NCI-H2227 (cell line): ENCODE results near the gene DGKB.
A peak's percentile ranks its signal among the peaks of the same experiment; 100 is the strongest.

Experiments used
- DNase-seq: peaks from one replicate; lab custom pipeline; 2025; ENCODE audit not compliant: unreplicated experiment; lab: John Stamatoyannopoulos, UW

Gene DGKB

GRCh38 chr7:14236834-14237233, 665.7 kb downstream of the DGKB start:
- no peak for DNase-seq

- no peak for DNase-seq
Observed at GRCh38 chr7:14235056-14235455, 667.5 kb downstream of the DGKB start.

GRCh38 chr7:14233868-14234369, 668.6 kb downstream of the DGKB start:
- no peak for DNase-seq

- peak; percentile 8 for DNase-seq
Observed at GRCh38 chr7:14233076-14233867, 669.3 kb downstream of the DGKB start.

DNA sequence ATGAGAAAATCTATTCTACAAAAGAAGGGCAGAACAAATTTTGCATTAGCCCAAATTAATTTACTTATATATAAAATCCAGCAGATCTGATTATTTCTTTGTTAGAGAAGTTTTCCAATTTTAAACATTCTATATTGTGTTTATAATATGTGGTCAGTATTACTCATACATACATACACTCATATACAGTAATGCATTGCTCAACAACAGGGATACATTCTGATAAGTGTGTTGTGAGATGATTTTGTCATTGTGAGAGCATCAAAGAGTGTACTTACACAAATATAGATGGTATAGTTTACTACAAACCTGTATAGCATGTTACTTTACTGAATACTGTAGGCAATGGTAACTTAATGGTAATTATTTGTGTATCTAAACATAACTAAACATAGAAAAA, 673.5 kb downstream of the DGKB start:
- no peak for DNase-seq

DNA sequence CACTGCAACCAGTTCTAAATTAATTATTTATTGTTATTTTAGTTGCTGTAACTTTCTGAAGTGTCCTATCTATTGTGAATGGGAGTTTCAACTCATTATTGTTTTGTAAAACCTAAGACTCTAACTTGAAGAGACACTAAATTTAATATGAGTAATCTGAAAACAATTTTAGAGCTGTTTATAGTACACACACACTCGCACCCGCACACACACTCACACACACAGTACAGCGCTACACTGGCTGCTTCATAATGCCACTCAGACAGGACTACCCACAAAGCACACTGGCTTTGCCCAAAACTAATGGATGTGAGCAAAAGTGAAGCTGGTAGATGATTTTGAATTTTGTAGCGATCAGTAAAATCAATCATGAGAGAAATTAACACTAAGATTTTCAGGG, 674.2 kb downstream of the DGKB start:
- no peak for DNase-seq

DNA sequence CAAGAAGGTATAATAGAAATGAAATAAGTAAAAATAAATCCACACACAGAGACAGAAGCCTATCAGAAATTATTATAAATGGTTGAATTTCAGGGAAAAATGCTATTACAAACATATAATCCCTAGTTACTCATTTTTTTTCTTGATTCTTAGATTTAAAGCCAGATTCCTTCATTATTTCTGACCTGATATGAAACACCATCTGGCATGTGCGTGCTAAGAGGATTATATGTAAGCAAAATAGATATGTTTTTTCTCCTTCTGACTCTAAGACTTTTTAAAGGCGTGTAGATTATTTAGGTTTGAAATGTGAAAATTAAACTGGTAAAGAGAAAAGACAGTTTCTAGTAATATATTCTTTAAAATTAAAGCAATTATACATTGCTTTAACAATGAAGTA, 676.4 kb downstream of the DGKB start:
- no peak for DNase-seq

- no peak for DNase-seq
Observed at GRCh38 chr7:14219125-14219524, 683.4 kb downstream of the DGKB start.

- DNase-seq = no peak
Observed at GRCh38 chr7:14218338-14218737, 684.2 kb downstream of the DGKB start.

GRCh38 chr7:14209896-14210484, 692.6 kb downstream of the DGKB start:
- DNase-seq = no peak

DNA sequence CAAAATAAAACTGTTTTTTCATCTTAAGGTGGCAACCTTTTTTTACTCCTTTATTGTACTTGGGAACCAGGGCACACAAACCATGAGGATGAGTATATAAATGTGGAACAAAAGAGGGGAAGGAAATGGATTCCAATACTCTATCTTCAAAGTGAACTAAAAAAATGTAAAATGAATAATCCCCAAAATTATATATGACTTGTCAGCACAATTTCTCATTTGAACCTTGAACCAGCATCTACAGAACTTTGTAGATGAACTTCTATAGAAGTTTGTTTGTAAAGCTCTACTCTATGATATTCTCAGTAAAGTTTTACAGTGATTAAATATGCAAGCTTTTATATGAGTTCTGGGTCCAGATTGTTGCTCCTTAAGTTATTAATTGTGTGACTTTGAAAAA, 694.8 kb downstream of the DGKB start:
- DNase-seq = no peak

- no peak for DNase-seq
Observed at GRCh38 chr7:14207138-14207537, 695.4 kb downstream of the DGKB start.

- no peak for DNase-seq
Observed at GRCh38 chr7:14206121-14206520, 696.4 kb downstream of the DGKB start.

GRCh38 chr7:14201353-14201752, 701.2 kb downstream of the DGKB start:
- no peak for DNase-seq

DNA sequence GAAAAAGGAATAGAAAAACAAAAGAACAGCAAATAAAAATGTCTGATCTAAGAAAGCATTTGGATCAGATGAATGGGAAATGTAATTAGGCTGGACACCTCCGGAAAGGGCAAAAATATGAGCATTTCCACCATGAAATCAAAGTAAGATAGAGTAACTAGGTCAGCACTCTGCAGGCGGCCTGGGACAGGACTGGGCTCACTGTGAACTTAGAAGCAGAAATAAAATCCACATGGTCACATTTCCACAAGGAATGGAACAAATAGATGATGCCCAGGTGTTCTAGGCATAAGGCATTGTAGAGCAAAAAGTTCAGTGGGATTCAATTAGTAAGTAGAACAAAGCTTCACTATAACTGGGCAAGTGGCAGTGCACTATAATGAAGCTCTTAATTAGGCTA, 703.2 kb downstream of the DGKB start:
- no peak for DNase-seq

DNA sequence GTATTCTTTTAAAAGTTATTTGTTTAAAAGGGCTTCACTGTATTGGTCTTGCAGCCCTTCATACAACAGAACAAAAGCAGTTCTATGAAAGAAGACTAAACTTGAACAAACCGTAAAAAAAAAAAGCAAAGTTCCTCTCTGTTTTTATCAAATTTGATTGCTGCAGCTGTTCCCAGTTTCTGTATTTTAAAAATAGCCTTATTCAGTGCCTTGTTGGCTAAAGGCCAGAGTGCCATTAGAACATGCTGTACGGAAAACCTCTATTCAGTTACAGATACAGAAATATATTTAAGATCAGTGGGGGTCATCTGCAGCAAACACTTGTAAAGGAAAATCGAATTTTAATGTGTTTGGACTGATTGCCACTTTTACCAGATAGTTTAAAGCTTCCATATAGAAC, 705.3 kb downstream of the DGKB start:
- DNase-seq = peak; percentile 57

DNA sequence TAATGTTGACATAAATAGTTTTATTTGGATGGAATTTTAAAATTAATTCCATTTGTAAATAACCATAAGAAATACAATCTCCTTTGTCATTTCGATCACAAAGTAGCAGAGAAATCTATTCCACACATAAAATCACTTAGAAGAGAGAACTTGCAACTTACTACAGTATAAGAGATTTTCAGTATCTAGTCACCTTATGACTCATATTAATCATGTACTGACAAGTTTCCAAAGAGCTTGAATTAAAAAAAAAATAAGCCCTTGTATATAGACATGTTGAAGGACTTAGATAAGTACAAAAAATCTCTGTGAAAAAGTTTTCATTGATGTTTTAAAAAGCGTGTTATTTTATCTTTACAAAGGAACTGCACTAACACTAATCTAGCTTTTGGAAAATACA, 706.0 kb downstream of the DGKB start:
- DNase-seq = no peak

DNA sequence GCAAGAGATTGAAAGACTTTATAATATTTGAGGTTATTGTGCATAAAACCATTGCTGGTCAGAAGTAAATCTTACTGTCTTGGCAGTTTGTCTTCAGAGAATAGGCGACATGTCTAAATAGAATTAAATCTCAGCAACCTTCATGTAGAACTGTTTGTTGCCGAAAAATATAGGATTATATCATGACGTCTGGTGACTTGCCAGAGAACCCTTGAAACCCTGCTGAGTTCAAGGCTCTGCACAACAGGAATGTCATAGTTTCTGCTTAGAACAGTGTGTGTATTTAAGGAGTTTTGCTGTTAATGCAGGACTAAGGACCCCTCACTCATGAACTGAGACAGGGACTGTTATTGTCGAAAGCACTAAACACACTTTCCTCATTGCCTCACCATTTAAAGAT, 706.7 kb downstream of the DGKB start:
- no peak for DNase-seq

GRCh38 chr7:14195079-14195478, 707.5 kb downstream of the DGKB start:
- no peak for DNase-seq

DNA sequence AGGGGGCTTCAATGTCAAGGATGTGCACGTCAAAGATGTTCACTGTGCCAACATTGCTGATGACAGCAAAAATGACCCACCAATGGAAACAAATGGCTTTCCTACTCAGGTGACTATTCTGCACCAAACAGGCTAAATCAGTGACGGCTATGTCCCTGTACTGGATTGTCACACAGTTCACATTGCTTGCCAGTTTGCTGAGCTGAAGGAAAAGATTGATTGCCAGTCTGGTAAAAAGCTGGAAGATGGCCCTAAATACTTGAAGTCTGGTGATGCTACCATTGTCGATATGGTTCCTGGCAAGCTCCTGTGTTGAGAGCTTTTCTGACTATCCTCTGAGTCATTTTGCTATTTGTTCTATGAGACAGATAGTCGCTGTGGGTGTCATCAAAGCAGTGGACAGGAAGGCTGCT, 710.9 kb downstream of the DGKB start:
- no peak for DNase-seq

DNA sequence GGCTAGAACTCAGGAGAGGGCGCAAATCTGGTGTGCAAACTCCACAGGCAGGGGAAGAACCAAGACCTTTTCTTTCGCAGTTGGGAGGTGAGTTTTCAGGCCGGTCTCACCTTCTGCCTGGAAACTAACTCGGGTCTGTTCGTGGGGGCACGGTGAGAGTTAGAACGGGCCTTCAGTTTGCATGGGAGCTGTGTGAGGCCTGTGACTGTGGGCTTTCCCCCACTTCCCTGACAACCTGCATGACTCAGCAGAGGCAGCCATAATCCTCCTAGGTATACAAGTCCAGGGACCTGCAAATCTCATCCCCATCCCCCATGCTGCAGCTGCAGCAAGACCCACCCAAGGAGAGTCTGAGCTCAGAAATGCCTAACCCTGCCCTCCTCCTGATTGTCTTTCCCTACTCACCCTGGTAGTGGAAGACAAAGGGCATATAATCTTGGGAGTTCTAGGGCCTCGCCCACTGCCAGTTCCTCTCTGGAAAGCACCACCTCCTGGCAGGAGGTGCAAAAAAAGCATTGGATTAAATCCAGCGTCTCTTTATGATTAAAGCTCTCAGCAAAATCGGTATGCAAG, 718.2 kb downstream of the DGKB start:
- no peak for DNase-seq

GRCh38 chr7:14179781-14180180, 722.8 kb downstream of the DGKB start:
- DNase-seq = no peak
